NCI-H2196 (cell line): Measurements from ENCODE around the gene PRKAR2A.
"Not testable (repeated sequence)": the region's sequence is repeated elsewhere in the genome, so short reads cannot be mapped to it uniquely, and the experiment has no call there.

ENCODE experiments used
- DNase-seq: peaks from one replicate; lab custom pipeline; 2025; ENCODE audit not compliant: unreplicated experiment; lab: John Stamatoyannopoulos, UW

The PRKAR2A gene

DNA sequence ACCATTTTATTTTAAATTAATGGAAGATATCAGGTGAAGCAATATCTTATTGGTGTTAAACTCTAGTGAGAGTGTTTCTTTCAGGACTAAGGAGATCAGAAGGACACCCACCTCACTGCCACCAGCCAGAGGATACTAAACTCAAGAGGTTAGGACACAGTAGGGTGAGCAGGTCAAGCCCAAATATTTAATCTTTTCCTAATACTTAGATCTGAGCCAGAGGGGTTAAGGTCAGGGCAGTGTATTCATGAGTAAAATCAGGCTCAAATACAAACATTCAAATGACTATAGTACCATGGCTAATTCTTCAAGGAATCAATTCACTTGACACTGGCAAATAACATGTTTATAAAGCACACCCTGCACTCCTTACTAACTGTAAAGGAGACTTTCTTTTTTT is 65.6 kb downstream of the PRKAR2A start:
- no peak for DNase-seq

DNA sequence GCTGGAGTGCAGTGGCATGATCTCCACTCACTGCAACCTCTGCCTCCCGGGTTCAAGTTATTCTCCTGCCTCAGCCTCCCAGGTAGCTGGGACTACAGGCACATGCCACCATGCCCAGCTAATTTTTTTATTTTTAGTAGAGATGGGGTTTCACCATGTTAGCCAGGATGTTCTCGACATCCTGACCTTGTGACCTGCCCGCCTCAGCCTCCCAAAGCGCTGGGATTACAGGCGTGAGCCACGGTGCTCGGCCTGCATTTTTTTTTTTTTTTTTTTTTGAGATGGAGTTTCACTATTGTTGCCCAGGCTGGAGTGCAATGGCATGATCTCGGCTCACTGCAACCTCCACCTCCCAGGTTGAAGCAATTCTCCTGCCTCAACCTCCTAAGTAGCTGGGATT is 69.1 kb downstream of the PRKAR2A start:
- DNase-seq, result not testable (repeated sequence)

DNA sequence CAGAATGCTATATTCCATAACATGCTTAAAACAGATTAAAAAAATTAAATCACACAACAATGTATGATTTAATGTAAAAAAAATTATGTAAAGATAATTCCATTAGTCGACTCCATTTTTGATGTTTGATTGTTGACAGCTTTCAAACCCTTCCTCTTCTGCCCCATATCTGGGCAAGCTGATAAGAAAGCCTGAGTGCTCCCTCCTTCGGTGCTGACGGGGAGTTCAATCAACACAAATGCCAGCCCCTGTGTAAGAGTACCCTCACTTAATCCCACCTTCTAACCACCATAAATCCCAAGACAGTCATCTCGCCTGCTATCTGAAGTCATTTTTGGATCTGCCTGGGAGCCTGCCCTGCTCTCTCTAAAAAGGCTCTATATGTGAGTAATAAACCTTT is 70.8 kb downstream of the PRKAR2A start:
- no peak for DNase-seq

DNA sequence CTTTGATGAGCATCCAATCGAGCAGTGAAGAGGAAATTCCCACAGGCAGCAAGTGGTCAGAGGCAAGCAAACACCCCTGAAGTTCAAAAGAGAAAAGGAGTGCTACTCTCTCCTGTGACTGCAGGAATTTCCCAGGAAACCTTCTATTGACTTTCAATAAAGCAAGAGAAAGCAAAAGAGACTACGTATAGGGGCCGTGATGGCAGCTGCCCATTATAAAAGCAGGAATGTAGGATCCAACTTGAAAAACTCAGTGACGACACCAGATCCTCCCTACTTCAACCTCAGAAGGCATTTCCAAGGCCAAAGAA is 77.5 kb downstream of the PRKAR2A start:
- no peak for DNase-seq

DNA sequence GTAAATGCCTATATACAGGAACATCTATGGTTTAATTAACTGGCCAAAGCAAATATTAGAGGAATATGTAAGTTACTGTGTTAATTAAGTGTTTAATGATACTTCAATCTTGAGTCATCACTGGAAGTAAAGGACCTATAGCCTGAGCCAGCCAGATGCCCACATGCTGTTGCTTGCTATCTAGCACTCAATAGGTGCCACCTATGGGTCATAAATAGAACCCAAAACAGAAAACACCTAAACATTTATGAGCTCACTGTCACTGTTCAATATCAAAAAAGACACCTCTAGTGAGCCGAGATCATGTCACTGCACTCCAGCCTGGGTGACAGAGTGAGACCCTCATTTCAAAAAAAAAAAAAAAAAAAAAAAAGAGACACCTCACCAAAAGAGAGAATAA is 82.3 kb downstream of the PRKAR2A start:
- no peak for DNase-seq

DNA sequence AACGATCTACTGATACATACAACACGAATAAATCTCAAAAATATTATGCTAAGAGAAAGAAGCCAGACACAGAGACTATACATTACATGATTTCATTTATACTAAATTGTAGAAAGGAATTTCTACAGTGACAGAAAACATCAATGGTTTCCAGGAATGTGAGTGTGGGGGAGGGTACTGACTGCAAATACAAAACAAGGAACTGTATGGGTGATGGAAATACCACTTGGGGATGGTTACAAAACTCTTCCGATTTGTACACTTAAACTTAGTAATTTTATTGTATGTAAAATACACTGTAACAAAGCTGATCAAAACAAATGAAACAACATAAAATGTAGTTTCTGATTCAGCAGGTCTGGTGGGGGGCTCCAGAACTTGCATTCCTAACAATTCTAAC is 84.9 kb downstream of the PRKAR2A start:
- DNase-seq, result no peak

DNA sequence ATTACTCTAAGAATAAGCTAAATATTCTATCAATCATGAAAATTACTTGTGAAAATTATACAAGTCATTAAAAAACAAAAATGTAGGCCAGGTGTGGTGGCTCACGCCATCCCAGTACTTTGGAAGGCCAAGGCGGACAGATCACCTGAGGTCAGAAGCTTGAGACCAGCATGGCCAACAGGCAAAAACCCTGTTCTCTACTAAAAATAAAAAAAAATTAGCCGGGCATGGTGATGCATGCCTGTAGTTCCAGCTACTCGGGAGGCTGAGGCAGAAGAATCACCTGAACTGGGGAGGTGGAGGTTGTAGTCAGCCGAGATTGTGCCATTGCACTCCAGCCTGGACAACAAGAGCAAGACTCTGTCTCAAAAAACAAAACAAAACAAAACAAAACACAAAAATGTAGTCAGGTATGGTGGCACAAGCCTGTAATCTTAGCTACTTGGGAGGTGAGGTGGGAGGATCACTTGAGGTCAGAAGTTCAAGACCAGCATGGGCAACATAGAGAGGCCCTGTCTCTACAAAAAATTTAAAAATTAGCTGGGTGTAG is 87.6 kb downstream of the PRKAR2A start:
- not testable (repeated sequence) for DNase-seq

DNA sequence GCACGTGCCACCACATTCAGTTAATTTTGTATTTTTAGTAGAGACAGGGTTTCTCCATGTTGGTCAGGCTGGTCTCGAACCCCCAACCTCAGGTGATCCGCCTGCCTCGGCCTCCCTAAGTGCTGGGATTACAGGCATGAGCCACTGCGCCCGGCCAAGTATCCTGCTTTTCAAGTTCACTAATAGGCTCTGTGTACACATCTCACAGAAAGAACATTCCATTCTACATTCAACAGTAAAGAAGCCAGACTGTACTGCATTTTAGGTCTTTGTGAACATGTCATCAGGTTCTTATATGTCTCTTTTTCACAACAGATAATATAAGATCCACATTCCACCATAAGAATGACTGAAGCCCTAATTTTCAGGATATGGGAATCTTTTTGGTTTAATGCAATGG is 88.1 kb downstream of the PRKAR2A start:
- not testable (repeated sequence) for DNase-seq

DNA sequence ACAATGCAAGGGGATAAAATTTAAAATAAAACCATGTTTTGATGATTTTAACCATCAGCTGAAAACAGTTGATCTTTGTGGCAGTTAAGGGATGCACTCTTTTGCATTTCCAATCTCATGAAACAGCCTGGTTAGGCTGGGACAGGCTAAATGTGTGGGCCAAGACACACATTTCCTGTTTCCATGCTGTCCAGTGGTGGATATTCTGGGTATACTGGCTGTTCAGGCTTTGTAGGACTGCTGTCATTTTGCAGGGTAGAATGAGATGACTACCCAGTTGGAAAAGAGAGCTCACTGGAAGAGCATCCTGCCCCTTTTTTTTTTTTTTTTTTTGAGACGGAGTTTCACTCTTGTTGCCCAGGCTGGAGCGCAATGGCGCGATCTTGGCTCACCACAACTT is 88.6 kb downstream of the PRKAR2A start:
- no peak for DNase-seq

DNA sequence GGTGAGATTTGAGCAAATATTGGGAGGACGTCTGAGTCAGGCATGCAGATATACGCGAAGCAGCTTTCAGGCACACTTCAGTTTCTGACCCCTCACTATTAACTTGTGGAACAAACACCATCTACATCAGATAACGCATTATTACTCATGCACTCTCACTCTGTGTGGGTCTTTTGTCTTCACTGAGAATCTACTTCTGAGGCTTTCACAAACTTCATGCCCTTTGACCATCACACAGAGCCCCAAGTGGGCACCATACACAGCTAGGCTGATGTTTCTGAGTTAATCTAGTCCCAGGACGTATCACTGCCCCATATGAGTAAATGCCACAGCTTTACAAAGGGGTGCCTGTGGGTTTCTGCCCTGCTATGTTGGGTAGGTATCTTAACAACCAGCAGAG is 91.0 kb downstream of the PRKAR2A start:
- no peak for DNase-seq

DNA sequence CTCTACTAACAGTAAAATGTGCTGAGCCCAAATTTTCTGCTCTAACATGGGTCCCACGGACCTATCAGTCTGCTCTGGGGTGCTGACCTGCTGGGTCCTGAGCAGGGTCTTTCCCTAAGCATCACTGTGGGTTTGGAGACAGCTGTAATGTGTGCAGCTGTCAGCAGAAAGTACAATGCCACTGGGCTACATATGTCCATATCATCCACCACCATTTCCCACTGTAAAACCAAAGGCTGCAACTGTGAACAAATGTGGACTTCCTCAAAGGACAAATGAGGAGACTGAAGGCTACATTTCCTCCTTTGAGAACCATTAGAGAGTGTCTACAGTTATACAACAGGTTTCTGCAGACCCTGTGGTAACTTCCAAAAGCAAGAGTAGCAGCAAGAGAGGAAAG is 96.8 kb downstream of the PRKAR2A start:
- DNase-seq, result no peak

DNA sequence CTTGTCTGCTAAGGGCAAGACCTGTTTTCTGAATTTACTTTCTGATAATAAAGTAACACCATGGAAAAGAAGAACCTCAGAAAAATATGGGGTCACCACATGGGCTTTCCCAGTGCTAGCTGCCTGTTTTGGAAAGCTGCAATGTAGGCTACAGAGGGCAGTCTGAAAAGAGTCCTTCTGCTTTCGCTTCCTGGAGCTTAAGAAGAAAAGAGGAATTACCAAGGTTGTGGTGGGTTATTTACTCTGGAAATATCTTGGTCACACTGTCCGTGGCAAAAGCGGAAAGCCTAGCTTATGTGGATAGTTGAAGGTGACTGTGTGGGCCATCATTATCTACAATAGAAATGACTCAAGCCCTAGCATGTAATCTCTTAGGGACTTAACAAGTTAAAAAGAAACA is 98.9 kb downstream of the PRKAR2A start:
- DNase-seq, result no peak

DNA sequence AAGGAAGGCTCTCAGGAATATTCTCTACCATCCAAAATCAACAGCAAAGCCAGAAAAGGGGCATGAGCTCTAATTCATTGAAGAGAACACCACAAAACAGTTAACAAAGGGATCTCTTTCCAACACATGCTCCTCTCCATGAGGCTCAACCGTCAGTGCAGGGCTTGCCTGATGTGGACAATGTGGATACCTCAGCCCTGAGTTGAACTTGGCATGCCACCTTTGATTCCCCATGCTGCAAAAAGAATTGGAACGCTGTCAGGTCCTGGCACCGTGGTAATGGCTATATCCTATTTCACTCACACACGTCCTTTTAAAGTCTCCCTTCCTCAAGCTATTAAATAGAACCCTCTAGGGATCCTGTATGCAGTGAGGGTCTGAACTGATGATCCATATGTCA is 100.0 kb downstream of the PRKAR2A start:
- DNase-seq, result peak; percentile 52

DNA sequence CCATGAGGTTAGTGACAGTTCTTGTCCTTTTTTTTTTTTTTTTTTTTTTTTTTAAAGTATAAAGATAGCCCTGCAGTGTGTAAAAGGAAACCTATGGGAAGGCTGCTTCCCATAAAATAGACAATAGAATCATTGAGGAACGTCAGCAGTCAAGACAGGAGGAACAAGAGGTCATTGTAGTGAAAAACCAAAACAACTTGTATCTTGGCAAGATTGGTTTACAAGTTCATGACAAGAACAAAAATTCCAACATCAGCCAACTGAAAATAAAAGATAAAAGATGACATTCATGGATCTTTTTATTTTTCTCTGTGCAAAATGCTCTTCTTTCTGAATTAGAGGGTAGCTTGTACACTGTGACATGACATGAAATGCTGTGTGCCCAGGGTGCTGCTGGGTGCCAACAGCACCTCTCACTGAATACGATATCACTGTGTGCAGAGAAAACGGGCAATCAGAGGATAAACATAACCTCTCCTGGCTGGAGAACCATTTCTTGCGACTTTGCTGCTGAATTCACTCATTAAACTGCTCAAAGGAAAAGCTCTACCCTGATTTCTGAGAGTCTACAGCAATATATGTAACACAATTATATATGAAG is 100.6 kb downstream of the PRKAR2A start:
- DNase-seq, result no peak

DNA sequence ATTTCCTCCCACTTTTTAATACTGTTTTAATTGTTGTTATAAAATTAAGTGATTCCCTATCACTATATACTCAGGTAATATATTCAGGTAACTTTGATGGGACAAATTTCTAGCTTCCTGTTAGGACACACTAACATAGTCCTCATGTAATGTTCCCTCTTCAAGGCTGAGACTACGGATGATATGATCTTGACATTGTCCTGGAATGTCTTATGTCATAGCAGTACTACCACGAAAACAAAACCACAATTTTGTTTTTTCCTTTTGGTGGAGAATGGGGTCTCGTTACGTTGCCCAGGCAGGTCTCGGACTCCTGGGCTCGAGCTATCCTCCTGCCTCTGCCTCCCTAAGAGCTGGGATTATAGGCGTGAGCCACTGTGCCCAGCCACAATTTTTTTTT is 103.9 kb downstream of the PRKAR2A start:
- DNase-seq, result no peak

DNA sequence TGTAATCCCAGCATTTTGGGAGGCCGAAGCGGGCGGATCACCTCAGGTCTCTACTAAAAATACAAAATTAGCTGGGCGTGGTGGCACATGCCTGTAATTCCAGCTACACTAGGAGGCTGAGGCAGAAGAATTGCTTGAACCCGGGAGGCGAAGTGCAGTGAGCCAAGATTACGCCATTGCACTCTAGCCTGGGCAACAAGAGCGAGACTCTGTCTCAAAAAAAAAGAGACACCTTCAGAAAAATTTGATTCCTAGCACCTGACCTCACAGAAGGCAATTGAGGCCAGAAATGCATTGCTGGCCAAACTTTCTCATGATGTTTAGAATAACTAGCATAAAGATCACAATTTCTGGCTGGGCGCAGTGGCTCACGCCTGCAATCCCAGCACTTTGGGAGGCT is 106.4 kb downstream of the PRKAR2A start:
- not testable (repeated sequence) for DNase-seq

DNA sequence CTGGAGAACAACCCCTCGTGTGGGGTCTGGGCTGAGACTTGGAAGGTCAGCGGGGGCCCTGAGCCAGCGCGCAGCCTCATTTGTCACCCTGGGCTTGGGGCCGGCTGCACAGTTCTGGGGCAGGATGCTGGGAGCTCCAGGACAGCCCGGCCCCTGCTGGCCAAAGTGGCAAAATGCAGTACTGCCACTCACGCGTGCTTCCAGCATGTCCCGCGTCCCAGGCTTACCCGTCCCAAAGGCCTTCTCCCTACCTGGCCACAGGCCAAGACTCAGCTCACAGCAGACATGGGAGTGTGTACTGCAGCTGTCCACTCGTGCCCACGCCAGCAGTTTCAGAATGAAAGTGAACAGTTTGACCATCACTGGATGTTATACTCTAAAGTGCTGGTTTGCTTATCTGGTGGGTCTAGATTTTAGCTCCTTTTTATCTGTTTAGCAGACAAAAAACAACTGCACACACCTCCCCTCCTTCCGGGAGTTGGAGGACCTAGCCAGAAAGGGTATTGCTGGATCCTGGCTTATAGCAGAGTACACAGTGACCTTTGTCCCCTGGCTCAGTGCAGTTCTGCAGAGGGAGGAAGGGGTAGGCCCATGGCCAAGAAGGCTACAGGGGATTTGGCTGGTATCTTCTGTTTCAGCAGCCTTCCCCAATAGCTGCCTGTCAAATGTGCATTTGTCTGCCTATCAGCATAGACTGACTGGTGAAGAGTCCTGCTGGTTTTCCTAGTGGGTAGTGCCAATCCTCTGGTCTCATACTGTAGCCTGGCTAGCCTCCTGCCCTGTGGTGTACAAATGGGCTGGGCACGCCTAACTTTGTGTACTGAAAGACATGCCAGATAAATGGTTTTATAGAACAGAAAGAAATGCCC is 107.5 kb downstream of the PRKAR2A start:
- DNase-seq, result no peak

DNA sequence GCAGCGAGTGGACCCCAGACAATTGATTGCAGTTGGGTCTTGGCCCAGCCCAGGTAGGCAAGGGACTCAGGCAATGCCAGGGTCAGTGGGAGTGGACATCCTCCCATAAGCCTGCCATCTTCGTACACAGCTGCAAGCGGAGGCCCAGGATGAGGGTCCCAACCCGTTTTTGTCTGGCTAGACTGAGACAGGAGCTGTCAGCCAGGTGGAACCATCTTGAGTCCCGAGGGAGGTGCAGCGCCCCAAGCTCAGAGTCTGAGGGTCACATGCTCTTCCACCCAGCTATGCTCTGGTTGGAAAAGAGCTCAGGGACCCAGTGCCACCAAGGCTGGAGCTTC is 108.1 kb downstream of the PRKAR2A start:
- no peak for DNase-seq

DNA sequence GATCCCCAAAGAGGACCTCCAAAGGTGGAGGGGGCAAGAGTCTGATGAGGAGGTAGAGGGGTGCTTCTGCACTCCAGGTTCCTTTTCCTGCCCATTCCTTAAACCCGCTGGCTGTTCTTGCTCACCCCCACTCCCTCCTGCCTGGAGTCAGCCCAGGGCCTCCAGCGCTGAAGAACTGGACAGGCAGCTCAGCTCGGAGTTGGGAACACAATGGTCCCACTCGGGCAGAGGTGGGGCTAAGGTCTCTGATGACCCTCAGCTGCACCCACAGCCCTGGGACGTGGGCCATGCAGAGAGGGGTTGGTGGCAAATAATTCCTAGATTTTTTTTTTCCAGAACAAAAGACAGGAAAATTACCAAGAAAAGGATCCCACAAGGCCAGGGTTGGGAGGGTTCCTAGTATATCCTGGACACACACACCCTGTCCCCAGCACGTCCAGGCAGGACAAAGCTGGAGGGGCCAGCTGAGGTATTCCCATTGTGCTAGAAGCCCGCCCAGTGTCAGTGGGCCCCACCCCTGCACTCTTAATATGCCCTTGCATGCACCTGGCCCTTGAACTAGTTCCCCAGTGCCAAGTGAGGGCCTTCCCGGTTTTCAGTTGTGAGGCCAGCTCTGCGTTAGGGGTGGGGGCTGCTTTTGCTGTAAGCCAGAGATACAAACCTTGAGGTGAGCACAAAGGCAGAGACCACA is 108.6 kb downstream of the PRKAR2A start:
- no peak for DNase-seq

DNA sequence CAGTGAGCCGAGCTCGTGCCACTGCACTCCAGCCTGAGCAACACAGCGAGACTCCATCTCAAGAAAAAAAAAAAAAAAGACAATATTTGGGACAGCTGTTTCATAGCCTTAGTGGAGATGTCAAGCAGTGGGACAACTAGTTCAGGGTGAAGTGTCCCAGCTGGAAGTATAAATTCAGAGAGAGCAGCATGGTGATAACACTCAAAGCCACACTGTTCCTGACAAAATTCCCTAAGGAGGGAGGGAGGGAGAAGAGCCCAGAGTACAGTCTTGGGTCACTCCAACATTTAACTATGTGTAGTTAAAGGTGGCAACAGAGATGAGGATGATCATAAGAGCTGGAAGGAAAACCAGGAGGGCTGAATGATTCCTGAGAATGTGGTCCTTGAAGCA is 109.5 kb downstream of the PRKAR2A start:
- DNase-seq, result no peak

DNA sequence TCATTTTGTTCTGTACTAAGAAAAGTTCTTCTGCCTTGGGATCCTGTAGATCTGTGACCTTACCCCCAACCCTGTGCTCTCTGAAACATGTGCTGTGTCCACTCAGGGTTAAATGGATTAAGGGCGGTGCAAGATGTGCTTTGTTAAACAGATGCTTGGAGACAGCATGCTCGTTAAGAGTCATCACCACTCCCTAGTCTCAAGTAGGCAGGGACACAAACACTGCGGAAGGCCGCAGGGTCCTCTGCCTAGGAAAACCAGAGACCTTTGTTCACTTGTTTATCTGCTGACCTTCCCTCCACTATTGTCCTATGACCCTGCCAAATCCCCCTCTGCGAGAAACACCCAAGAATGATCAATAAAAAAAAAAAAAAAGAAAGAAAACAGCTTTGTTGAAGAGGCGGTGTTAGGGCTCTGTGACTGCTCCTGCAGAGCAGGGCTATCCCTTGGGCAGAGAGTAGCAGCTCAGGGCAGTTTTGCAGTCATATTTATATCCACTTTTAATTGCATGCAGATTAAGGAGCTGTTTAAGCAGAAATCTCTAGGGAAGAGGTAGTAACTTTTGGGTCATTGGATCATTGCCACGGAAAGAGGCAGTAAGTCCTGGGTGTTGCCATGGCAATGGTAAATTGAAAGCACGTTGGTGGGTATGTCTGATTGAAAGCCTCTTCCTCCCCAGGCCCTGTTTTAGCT is 112.5 kb downstream of the PRKAR2A start:
- not testable (repeated sequence) for DNase-seq

DNA sequence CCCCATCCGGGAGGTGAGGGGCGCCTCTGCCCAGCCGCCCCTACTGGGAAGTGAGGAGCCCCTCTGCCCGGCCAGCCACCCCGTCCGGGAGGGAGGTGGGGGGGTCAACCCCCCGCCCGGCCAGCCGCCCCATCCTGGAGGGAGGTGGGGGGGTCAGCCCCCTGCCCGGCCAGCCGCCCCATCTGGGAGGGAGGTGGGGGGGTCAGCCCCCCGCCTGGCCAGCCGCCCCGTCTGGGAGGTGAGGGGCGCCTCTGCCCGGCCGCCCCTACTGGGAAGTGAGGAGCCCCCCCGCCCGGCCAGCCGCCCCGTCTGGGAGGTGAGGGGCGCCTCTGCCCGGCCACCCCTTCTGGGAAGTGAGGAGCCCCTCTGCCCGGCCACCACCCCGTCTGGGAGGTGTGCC is 113.1 kb downstream of the PRKAR2A start:
- not testable (repeated sequence) for DNase-seq
